Activated CD4-positive, alpha-beta T cell treated with anti-CD3 and anti-CD28 coated beads for 36 hours (primary cell): ENCODE results near the gene OR10G7. TPM values are rescaled to one million over a fixed set of nuclear protein-coding genes. Genes with fewer than 3 reads are reported as not detected.
"Not testable (repeated sequence)": the region's sequence is repeated elsewhere in the genome, so short reads cannot be mapped to it uniquely, and the experiment has no call there.

Experiments
- ATAC-seq: fragments of 200-7000 bp; cut with Tn5 transposase; one replicate; pipeline ENCODE4 v1.10.0; 2021; ENCODE audit warnings: mild to moderate bottlenecking, moderate library complexity
- CTCF ChIA-PET: fragments of 350-600 bp; sonication (Branson Sonifier 250); formaldehyde crosslinking; loops from one replicate; lab custom pipeline; 2021; ENCODE audit warnings: antibody characterized with exemption; lab: Charles Lee
- POLR2A ChIA-PET: fragments of 350-600 bp; sonication (Branson Sonifier 250); formaldehyde crosslinking; loops from one replicate; lab custom pipeline; 2021; ENCODE audit warnings: antibody characterized with exemption, inconsistent platforms; lab: Charles Lee
- DNase-seq: peaks from one replicate; pipeline ENCODE4 v3.0.0-alpha.2; 2020
- H3K27ac Mint-ChIP-seq: one replicate; pipeline ENCODE4 v1.8.0; 2021; ENCODE audit warnings: mixed read lengths
- H3K27me3 Mint-ChIP-seq: one replicate; pipeline ENCODE4 v1.8.0; 2021; ENCODE audit warnings: mixed read lengths
- H3K36me3 Mint-ChIP-seq: one replicate; pipeline ENCODE4 v1.8.0; 2021; ENCODE audit warnings: low read depth, mixed read lengths
- H3K4me1 Mint-ChIP-seq: one replicate; pipeline ENCODE4 v1.8.0; 2021; ENCODE audit warnings: mixed read lengths
- H3K4me3 Mint-ChIP-seq: one replicate; pipeline ENCODE4 v1.8.0; 2021; ENCODE audit warnings: mild to moderate bottlenecking, moderate library complexity, mixed read lengths
- H3K9me3 Mint-ChIP-seq: one replicate; pipeline ENCODE4 v1.8.0; 2021; ENCODE audit warnings: low read depth, mixed read lengths
- intact Hi-C, 2 experiments: fragments of 100-400 bp; cut with DNase I in 1 of 2; cut with micrococcal nuclease in 1 of 2; formaldehyde crosslinking; loops; one replicate each; pipeline versions ENCODE4 v1.14.2 to v1.15.1; 2022 to 2024; cut with DNase I, micrococcal nuclease
- total RNA-seq, 2 experiments: library from RNA; stranded (reverse); gene quantifications; one replicate each; pipeline ENCODE4 v1.2.3, GENCODE V29; 2021

Gene OR10G7
- total RNA-seq, 2 experiments from 2014 or later: not detected

DNA sequence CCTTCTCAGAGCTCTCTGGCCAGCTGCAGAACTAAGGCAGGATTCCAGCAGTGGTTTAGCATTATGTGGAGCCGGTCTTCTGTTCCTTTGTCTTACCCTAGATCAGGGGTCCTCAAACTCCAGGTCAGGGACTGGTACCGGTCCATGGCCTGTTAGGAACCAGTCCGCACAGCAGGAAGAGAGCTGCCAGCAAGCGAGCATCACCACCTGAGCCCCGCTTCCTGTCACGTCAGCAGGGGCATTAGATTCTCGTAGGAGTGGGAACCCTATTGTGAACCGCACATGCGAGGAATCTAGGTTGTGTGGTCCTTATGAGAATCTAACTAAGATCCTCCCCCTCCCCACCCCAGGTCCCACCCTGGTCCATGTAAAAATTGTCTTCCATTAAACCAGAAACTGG, 1.6 kb downstream of the OR10G7 start:
- no peak overlapping the region for H3K4me3 Mint-ChIP-seq
- ChIA-PET POLR2A (no interaction called here), CTCF (no interaction called here)
- H3K4me1 Mint-ChIP-seq: no peaks in the 10 kb centered on the region
- ATAC-seq: no peak
- H3K9me3 Mint-ChIP-seq: no peaks in the 10 kb centered on the region
- no peaks in the 10 kb centered on the region for H3K36me3 Mint-ChIP-seq
- H3K27me3 Mint-ChIP-seq: peaks cover 20% of the 10 kb centered on the region
- no peak overlapping the region for H3K27ac Mint-ChIP-seq
- intact Hi-C loops: no loop called here
- DNase-seq: no peak

DNA sequence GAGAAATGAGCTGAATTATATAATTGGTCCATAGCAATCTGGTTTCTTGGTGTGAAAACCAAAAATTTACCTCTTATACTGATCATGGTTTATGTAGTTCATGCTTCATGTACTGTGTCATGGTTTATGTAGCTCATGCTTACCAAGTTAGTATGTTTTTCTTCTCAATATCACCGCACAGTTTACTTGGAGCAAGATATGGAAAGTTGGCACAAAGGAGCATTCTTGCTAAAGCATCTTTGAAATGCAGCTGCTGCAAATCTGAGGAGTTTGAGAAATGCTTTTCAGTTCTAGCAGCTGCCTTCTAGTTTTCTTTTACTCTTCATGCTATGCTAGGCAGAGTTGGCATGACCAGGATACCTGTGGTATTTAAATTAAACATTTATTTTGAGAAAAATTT, 4.5 kb downstream of the OR10G7 start:
- no peaks in the 10 kb centered on the region for H3K36me3 Mint-ChIP-seq
- H3K4me1 Mint-ChIP-seq: no peaks in the 10 kb centered on the region
- CTCF ChIA-PET: no interaction called here
- H3K4me3 Mint-ChIP-seq: no peak overlapping the region
- intact Hi-C loops: no loop called here
- no peak overlapping the region for H3K27ac Mint-ChIP-seq
- no peaks in the 10 kb centered on the region for H3K9me3 Mint-ChIP-seq
- POLR2A ChIA-PET: no interaction called here
- ATAC-seq (no peak), DNase-seq (no peak)
- H3K27me3 Mint-ChIP-seq: peaks cover 16% of the 10 kb centered on the region

DNA sequence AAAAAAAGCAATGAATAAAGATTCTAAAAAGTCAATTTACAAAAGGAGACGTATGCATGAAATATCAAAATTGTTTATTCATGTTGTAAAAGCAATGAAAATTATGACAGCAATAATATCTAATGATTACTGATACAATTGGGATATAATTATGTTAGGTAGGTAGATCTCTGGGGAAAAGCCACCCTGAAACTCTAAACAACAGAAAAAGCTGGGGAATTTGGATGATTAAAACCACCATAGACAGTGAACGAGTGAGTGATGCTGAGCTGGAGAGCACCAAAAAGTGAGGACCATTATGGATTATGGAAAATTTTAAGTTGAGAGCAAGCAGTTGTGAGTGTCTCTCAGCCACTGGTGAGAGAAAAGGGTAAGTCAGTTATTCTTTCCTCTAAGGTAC, 14.6 kb downstream of the OR10G7 start, which contains the start of gene OR10G8:
OR10G8 (plus strand) TSS at position 301 of the 400 bp plus-strand sequence. CDS start 2,825 bp downstream, outside the sequence.
- DNase-seq (no peak), ATAC-seq (no peak)
- ChIA-PET POLR2A (no interaction called here), CTCF (no interaction called here)
- no peak within 1 kb of the TSS for H3K27ac Mint-ChIP-seq
- no peaks in the 10 kb centered on the region for H3K4me1 Mint-ChIP-seq
- H3K27me3 Mint-ChIP-seq: peaks cover 1% of the 10 kb centered on the region
- no peak within 1 kb of the TSS for H3K4me3 Mint-ChIP-seq
- intact Hi-C loops: no loop called here
- H3K36me3 Mint-ChIP-seq: no peaks in the 10 kb centered on the region
- no peaks in the 10 kb centered on the region for H3K9me3 Mint-ChIP-seq

- CTCF ChIA-PET: not testable (repeated sequence)
Observed at GRCh38 chr11:124015837-124016236, 25.3 kb downstream of the OR10G7 start.

DNA sequence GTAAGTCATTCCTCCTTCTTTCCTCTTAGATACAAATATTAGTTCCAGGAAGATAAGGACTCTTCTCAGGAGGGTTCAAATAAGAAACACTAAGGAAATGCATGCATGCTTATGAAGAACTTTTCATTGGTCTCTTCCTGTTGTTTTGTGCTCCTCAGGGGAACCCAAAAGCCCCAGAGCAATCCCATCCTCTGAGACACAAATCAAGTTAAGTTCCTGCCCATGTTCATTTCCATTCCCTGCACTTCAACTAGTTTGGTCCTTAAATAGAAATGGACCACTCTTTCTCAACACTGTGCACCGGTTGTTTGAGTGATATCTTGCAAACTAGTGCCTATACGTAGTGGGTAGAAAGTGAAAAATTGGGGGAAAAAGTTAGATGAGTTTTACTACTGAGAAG, 28.4 kb downstream of the OR10G7 start, which contains the start of gene OR10G4:
OR10G4 (plus strand) TSS at position 301 of the 400 bp plus-strand sequence. CDS start 2,578 bp downstream, outside the sequence.
- no peak within 1 kb of the TSS for H3K4me3 Mint-ChIP-seq
- ATAC-seq: no peak

More at GRCh38 chr11:124015837-124016236, 25.3 kb downstream of the OR10G7 start:
- H3K27ac Mint-ChIP-seq, H3K36me3 Mint-ChIP-seq, DNase-seq, H3K4me1 Mint-ChIP-seq, H3K4me3 Mint-ChIP-seq, H3K9me3 Mint-ChIP-seq, H3K27me3 Mint-ChIP-seq, POLR2A ChIA-PET, intact Hi-C loops, ATAC-seq: not testable (repeated sequence)

GRCh38 chr11:123995119-123995518, 46.0 kb downstream of the OR10G7 start, which contains the start of gene OR10G6:
Gene OR10G6, minus strand, starts transcription at chr11:123995161. Its CDS starts 0 bp downstream, at chr11:123995161.
- ChIA-PET POLR2A (no interaction called here), CTCF (no interaction called here)
- no peak within 1 kb of the TSS for H3K27ac Mint-ChIP-seq
- H3K4me3 Mint-ChIP-seq: no peak within 1 kb of the TSS
- intact Hi-C loops: no loop called here
- H3K9me3 Mint-ChIP-seq: no peaks in the 10 kb centered on the region
- H3K36me3 Mint-ChIP-seq: no peaks in the 10 kb centered on the region
- H3K4me1 Mint-ChIP-seq: no peaks in the 10 kb centered on the region
- DNase-seq: no peak
- H3K27me3 Mint-ChIP-seq: peaks cover 2% of the 10 kb centered on the region
- no peak for ATAC-seq

More for the DNA sequence above, 28.4 kb downstream of the OR10G7 start, which contains the start of gene OR10G4:
- Mint-ChIP-seq H3K36me3 (no peaks in the 10 kb centered on the region), H3K27ac (no peak within 1 kb of the TSS), H3K4me1 (no peaks in the 10 kb centered on the region), H3K27me3 (no peaks in the 10 kb centered on the region), H3K9me3 (no peaks in the 10 kb centered on the region)
- CTCF ChIA-PET: no interaction called here
- POLR2A ChIA-PET: no interaction called here
- intact Hi-C loops: no loop called here
- no peak for DNase-seq

Other genes starting within 250 kb of the OR10G7 start
- not detected for gene OR6M1, start 235.0 kb downstream of the OR10G7 start, total RNA-seq
- gene TMEM225, start 155.7 kb downstream of the OR10G7 start, total RNA-seq: not detected
- not detected for gene OR8D4, start 139.2 kb downstream of the OR10G7 start, total RNA-seq
- gene OR4D5, start 101.7 kb downstream of the OR10G7 start, total RNA-seq: not detected
- gene OR6T1, start 97.5 kb downstream of the OR10G7 start, total RNA-seq: not detected
- gene OR10S1, start 63.5 kb downstream of the OR10G7 start, total RNA-seq: not detected
- gene OR10G6, start 46.2 kb downstream of the OR10G7 start, total RNA-seq: not detected
- gene OR10G4, start 28.3 kb downstream of the OR10G7 start, total RNA-seq: not detected
- gene OR10G9, start 18.3 kb downstream of the OR10G7 start, total RNA-seq: not detected
- not detected for gene OR10G8, start 14.5 kb downstream of the OR10G7 start, total RNA-seq
- 1 to 10 TPM; 8.6 to 8.8 TPM for gene VWA5A, start 74.1 kb upstream of the OR10G7 start, total RNA-seq
- not detected for gene OR10D3, start 142.0 kb upstream of the OR10G7 start, total RNA-seq
- gene OR8G1, start 199.8 kb upstream of the OR10G7 start, total RNA-seq: not detected
- gene OR8G5, start 215.1 kb upstream of the OR10G7 start, total RNA-seq: not detected